ENCODE measurements around the gene HLA-DRB5. TPM values are rescaled to one million over a fixed set of nuclear protein-coding genes. Genes with fewer than 3 reads are reported as not detected.

The HLA-DRB5 gene
- total RNA-seq, 1 donor from 2014 or later, result 14.3 TPM

DNA sequence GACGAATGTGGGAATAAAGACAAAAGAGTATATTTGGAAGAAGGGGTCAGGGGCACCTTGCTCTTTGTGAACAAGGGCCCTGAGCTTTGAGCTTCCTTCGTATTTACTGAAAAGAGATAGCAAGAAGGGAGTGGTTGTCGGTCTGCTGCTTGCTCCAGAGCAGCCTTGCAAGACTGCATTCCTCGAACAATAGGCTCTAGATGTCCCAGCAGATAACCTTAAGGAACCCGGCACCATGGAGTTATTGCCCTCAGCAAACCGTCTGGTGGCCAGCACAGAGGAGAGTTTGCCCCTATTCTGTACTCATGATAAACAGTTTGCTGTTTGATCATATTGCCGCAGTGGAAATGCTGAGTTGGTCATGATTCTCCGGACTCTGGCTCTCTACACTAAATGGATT lies 36.9 kb upstream of the HLA-DRB5 start:
- Histone ChIP-seq H3K4me3 (no peak overlapping the region), H3K4me1 (no peaks in the 10 kb centered on the region), H3K27me3 (ENCODE audit: low read depth) (no peaks in the 10 kb centered on the region), H3K27ac (replicated peaks) (no peak overlapping the region), H3K9me3 (replicated peaks) (no peaks in the 10 kb centered on the region), H3K36me3 (no peaks in the 10 kb centered on the region)
- intact Hi-C loops (cut with micrococcal nuclease), result no loop called here
- no peak for DNase-seq
- TF ChIP-seq, protein P1, sequence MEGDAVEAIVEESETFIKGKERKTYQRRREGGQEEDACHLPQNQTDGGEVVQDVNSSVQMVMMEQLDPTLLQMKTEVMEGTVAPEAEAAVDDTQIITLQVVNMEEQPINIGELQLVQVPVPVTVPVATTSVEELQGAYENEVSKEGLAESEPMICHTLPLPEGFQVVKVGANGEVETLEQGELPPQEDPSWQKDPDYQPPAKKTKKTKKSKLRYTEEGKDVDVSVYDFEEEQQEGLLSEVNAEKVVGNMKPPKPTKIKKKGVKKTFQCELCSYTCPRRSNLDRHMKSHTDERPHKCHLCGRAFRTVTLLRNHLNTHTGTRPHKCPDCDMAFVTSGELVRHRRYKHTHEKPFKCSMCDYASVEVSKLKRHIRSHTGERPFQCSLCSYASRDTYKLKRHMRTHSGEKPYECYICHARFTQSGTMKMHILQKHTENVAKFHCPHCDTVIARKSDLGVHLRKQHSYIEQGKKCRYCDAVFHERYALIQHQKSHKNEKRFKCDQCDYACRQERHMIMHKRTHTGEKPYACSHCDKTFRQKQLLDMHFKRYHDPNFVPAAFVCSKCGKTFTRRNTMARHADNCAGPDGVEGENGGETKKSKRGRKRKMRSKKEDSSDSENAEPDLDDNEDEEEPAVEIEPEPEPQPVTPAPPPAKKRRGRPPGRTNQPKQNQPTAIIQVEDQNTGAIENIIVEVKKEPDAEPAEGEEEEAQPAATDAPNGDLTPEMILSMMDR (IDR thresholded peaks at IDR 0.05; ENCODE audit: borderline replicate concordance), result no peak

DNA sequence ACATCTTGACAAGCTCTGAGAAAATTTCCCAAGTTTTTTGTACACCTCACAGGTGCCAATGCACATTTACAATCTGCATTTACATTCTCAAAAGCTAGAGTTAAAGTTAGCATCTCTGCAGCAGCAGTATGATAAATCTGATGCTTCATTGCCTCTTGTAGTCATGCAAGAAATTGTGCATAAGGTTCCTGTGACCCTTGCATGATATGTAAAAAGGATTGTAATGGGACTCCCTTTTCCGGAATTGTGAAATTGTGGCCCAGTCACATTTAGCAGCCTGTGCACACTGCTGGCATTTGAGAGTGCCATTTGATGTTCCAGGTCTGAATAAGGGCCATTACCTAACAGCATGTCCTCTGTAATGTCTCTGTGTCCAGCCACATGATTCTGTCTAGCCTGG lies 35.4 kb upstream of the HLA-DRB5 start:
- H3K27me3 ChIP-seq (ENCODE audit: low read depth), result no peaks in the 10 kb centered on the region
- intact Hi-C loops (cut with micrococcal nuclease), result no loop called here
- TF ChIP-seq, protein P1 (IDR thresholded peaks at IDR 0.05; ENCODE audit: borderline replicate concordance), result no peak
- H3K27ac ChIP-seq (replicated peaks), result no peak overlapping the region
- H3K9me3 ChIP-seq (replicated peaks), result no peaks in the 10 kb centered on the region
- H3K36me3 ChIP-seq, result no peaks in the 10 kb centered on the region
- H3K4me3 ChIP-seq, result no peak overlapping the region
- no peaks in the 10 kb centered on the region for H3K4me1 ChIP-seq
- no peak for DNase-seq

DNA sequence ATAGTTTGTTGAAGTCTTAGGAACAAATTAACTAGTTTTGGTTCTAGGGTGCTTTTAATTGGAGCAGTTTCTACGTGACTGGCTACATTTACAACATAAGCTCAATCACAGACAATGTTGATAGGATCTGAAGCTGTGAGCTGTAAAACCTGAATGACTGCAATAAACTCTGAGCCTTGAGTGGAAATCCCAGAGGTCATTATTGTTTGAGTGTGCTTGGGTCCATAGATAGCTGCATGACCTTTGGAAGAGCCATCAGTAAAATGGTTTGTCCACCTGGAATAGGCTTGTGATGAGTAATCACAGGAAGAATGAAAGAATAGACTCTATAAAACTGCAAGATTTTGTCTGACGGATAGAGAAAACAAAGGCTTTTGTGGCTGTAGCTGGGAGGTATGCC lies 32.9 kb upstream of the HLA-DRB5 start:
- H3K27me3 ChIP-seq (ENCODE audit: low read depth), result no peaks in the 10 kb centered on the region
- no peaks in the 10 kb centered on the region for H3K4me1 ChIP-seq
- H3K4me3 ChIP-seq, result no peak overlapping the region
- no peak overlapping the region for H3K27ac ChIP-seq (replicated peaks)
- intact Hi-C loops (cut with micrococcal nuclease), result no loop called here
- TF ChIP-seq, protein P1 (IDR thresholded peaks at IDR 0.05; ENCODE audit: borderline replicate concordance), result no peak
- DNase-seq, result no peak
- H3K36me3 ChIP-seq, result no peaks in the 10 kb centered on the region
- H3K9me3 ChIP-seq (replicated peaks), result no peaks in the 10 kb centered on the region

DNA sequence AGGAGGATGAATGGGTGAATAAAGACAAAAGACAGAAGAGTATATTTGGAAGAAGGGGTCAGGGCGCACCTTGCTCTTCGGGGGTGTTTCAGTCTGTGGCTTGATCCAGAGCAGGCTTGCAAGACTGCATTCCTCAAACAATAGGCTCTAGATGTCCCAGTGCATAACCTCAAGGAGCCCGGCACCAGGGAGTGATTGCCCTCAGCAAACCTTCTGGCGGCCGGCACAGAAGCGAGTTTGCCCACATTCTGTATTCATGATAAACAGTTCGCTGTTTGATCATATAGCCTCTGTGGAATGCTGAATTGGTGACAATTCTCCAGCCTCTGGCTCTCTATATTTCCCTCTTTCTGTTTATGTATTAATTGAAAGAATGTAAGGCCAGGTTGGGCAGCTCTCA lies 29.7 kb upstream of the HLA-DRB5 start:
- Histone ChIP-seq H3K36me3 (no peaks in the 10 kb centered on the region), H3K4me1 (no peaks in the 10 kb centered on the region), H3K27me3 (ENCODE audit: low read depth) (no peaks in the 10 kb centered on the region), H3K27ac (replicated peaks) (no peak overlapping the region), H3K9me3 (replicated peaks) (no peaks in the 10 kb centered on the region), H3K4me3 (no peak overlapping the region)
- intact Hi-C loops (cut with micrococcal nuclease), result no loop called here
- DNase-seq, result no peak
- TF ChIP-seq, protein P1 (IDR thresholded peaks at IDR 0.05; ENCODE audit: borderline replicate concordance), result no peak

DNA sequence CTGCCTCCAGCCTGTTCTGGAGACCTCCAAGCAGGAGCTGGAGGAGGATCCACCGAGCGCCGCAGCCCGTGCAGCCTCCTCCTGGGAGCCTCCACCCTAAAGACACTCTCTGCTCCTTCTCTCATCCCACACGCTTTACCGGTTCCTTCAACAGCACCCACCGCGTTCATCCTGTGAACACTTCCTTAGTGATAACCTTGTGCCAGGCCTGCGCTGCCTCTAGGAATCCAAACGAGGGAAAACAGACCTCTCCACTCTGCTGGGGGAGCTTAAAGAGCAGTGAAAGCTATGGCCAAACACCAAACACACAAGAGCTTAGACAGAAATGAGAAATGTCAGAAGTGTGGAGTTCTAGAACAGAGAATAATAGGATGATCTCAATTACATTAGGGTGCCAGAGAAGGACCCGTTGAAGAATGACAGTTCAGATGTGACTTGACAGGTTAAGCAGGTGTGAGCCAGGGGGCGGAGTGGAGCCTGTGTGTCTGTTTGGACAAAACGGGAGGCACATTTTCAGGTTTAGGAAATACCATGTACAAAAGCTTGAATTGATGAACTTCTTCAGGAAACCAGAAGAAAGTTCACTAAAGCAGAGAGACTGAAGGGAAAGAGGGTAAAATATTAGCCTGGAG lies 28.5 kb upstream of the HLA-DRB5 start:
- H3K27me3 ChIP-seq (ENCODE audit: low read depth), result no peaks in the 10 kb centered on the region
- no peak overlapping the region for H3K4me3 ChIP-seq
- H3K36me3 ChIP-seq, result no peaks in the 10 kb centered on the region
- H3K9me3 ChIP-seq (replicated peaks), result no peaks in the 10 kb centered on the region
- DNase-seq, result no peak
- intact Hi-C loops (cut with micrococcal nuclease), result no loop called here
- no peak overlapping the region for H3K27ac ChIP-seq (replicated peaks)
- TF ChIP-seq, protein P1 (IDR thresholded peaks at IDR 0.05; ENCODE audit: borderline replicate concordance), result no peak
- H3K4me1 ChIP-seq, result no peaks in the 10 kb centered on the region

Data from left ventricle myocardium inferior (tissue), 1 donor.